GM12878 (cell line): ENCODE measurements around the gene RAB7B. TPM values are rescaled to one million over a fixed set of nuclear protein-coding genes. Genes with fewer than 3 reads are reported as not detected.

Experiments
- ATAC-seq: fragments of 200-7000 bp; cut with Tn5 transposase; 3 replicates; pipeline ENCODE4 v1.9.1; 2020; ENCODE audit warnings: mild to moderate bottlenecking, moderate library complexity
- BruUV-seq: library from RNA; stranded (reverse); fragments of 400-500 nt; replicated peaks from 2 replicates; lab custom pipeline; 2021; lab: Mats Ljungman, UMichigan
- CTCF ChIA-PET: fragments of 300-600 bp; sonication (Branson Sonifier 250); formaldehyde crosslinking; extraction: SDS; loops from one replicate; lab custom pipeline; 2021; ENCODE audit warnings: inconsistent platforms; lab: Yijun Ruan, JAX
- POLR2A ChIA-PET: fragments of 350-600 bp; formaldehyde crosslinking; extraction: SDS; loops from one replicate; lab custom pipeline; 2021; ENCODE audit warnings: inconsistent platforms; lab: Charles Lee
- RAD21 ChIA-PET: fragments of 300-600 bp; sonication (Branson Sonifier 250); formaldehyde crosslinking; loops from one replicate; lab custom pipeline; 2023; ENCODE audit warnings: antibody characterized with exemption; ENCODE audit not compliant: unreplicated experiment; lab: Charles Lee
- SMC1A ChIA-PET: fragments of 300-600 bp; sonication (Branson Sonifier 250); formaldehyde crosslinking; loops from one replicate; lab custom pipeline; 2023; ENCODE audit not compliant: unreplicated experiment, uncharacterized antibody; lab: Charles Lee
- DNase-seq: peaks from one replicate; pipeline ENCODE4 v3.0.0-alpha.2; 2011; ENCODE audit warnings: low read depth, low spot score
- FAIRE-seq: peaks from 3 replicates; lab custom pipeline; 2011; peaks lifted over from hg19 to GRCh38; lab: Jason Lieb, UNC
- H2AFZ ChIP-seq: 2 replicates; pipeline ENCODE4 v1.6.0; 2011; ENCODE audit warnings: low read depth, low read length, control low read depth; ENCODE audit not compliant: control insufficient read depth
- H3K27ac ChIP-seq: 2 replicates; pipeline ENCODE4 v1.5.1; 2011; ENCODE audit warnings: control low read depth; ENCODE audit not compliant: control insufficient read depth, insufficient read depth
- H3K27me3 ChIP-seq, 2 experiments: replicated peaks in 1 of 2; 2 replicates each; pipeline versions ENCODE4 v1.6.0 to v1.6.1; 2011; ENCODE audit warnings: low read length in 1 of 2; ENCODE audit not compliant: control insufficient read depth in 2 of 2, insufficient read depth in 2 of 2
- H3K36me3 ChIP-seq, 2 experiments: 2 replicates each; pipeline ENCODE4 v1.5.1; 2011; ENCODE audit warnings: low read length in 1 of 2; ENCODE audit not compliant: control insufficient read depth in 2 of 2, insufficient read depth in 2 of 2
- H3K4me1 ChIP-seq: 2 replicates; pipeline ENCODE4 v1.6.1; 2011; ENCODE audit warnings: mild to moderate bottlenecking, low read length, moderate library complexity, mixed read lengths; ENCODE audit not compliant: control insufficient read depth, insufficient read depth
- H3K4me2 ChIP-seq: 2 replicates; pipeline ENCODE4 v1.6.0; 2011; ENCODE audit warnings: control low read depth; ENCODE audit not compliant: control insufficient read depth, insufficient read depth
- H3K4me3 ChIP-seq: fragments of 200-600 bp; sonication (generic); 2 replicates; pipeline ENCODE4 v1.5.1; 2016
- H3K79me2 ChIP-seq: 2 replicates; pipeline ENCODE4 v1.6.0; 2011; ENCODE audit warnings: low read length; ENCODE audit not compliant: control insufficient read depth, insufficient read depth
- H3K9ac ChIP-seq: 2 replicates; pipeline ENCODE4 v1.8.0; 2011; ENCODE audit warnings: low read length, control low read depth, mixed read lengths; ENCODE audit not compliant: control insufficient read depth, insufficient read depth
- H3K9me3 ChIP-seq: replicated peaks from 3 replicates; pipeline ENCODE4 v1.5.1; 2011; ENCODE audit warnings: mild to moderate bottlenecking, low read length; ENCODE audit not compliant: control insufficient read depth, insufficient read depth
- H4K20me1 ChIP-seq: 2 replicates; pipeline ENCODE4 v1.6.0; 2011; ENCODE audit not compliant: control insufficient read depth, insufficient read depth
- BHLHE40 ChIP-seq, 2 experiments: fragments of 450-650 bp in 1 of 2; IDR thresholded peaks; 2 replicates each; pipeline ENCODE4 v1.6.1; 2011 to 2017; ENCODE audit warnings: low read depth in 2 of 2, borderline replicate concordance in 1 of 2, improper control_type of control experiment in 1 of 2, low read length in 1 of 2, mild to moderate bottlenecking in 1 of 2
- CBX5 ChIP-seq: sonication (generic); IDR thresholded peaks from 2 replicates; pipeline ENCODE4 v1.6.1; 2016; ENCODE audit warnings: low read depth, moderate library complexity, mild to moderate bottlenecking, inconsistent platforms
- EED ChIP-seq: sonication (generic); IDR thresholded peaks from 2 replicates; pipeline ENCODE4 v1.6.1; 2016; ENCODE audit warnings: antibody characterized with exemption, low read depth
- IRF4 ChIP-seq: IDR thresholded peaks from 2 replicates; pipeline ENCODE4 v1.6.1; 2011; ENCODE audit warnings: low read depth, low read length
- LARP7 ChIP-seq: fragments of 450-650 bp; IDR thresholded peaks from 2 replicates; pipeline ENCODE4 v1.6.1; 2017; ENCODE audit warnings: mild to moderate bottlenecking
- MEF2A ChIP-seq: IDR thresholded peaks from 2 replicates; pipeline ENCODE4 v1.6.1; 2011; ENCODE audit warnings: low read depth, mild to moderate bottlenecking, low read length, moderate library complexity; ENCODE audit not compliant: insufficient read depth
- MYC ChIP-seq: IDR thresholded peaks from 2 replicates; pipeline ENCODE4 v1.6.1; 2011; ENCODE audit warnings: mild to moderate bottlenecking, low read length, moderate library complexity, inconsistent platforms; ENCODE audit not compliant: insufficient read depth, insufficient replicate concordance, insufficient read length, severe bottlenecking
- NBN ChIP-seq: fragments of 450-650 bp; IDR thresholded peaks from 2 replicates; pipeline ENCODE4 v1.6.1; 2016
- NRF1 ChIP-seq: conservative IDR thresholded peaks from 2 replicates; pipeline ENCODE4 v1.6.1; 2011; ENCODE audit warnings: mild to moderate bottlenecking, low read depth, low read length, improper control_type of control experiment
- PAX5 ChIP-seq: IDR thresholded peaks from 2 replicates; pipeline ENCODE4 v1.6.1; 2011; ENCODE audit warnings: low read depth, low read length, borderline replicate concordance
- RAD51 ChIP-seq: fragments of 450-650 bp; IDR thresholded peaks from 2 replicates; pipeline ENCODE4 v1.6.1; 2016; ENCODE audit warnings: moderate library complexity, mild to moderate bottlenecking, inconsistent platforms
- SP1 ChIP-seq: IDR thresholded peaks from one replicate; pipeline ENCODE4 v1.6.1; 2011; ENCODE audit warnings: low read depth, low read length
- STAT1 ChIP-seq: fragments of 450-650 bp; conservative IDR thresholded peaks from 2 replicates; pipeline ENCODE4 v1.6.1; 2014; ENCODE audit warnings: antibody characterized with exemption, mild to moderate bottlenecking
- TAF1 ChIP-seq: IDR thresholded peaks from 2 replicates; pipeline ENCODE4 v1.6.1; 2011; ENCODE audit warnings: mild to moderate bottlenecking, low read depth, low read length, borderline replicate concordance
- WGBS: methylation state at CpG from one replicate; pipeline ENCODE4 v1.1.6; 2016; ENCODE audit warnings: low lambda C conversion rate; ENCODE audit not compliant: insufficient replicate concordance, insufficient coverage; ENCODE audit errors: missing lambda C conversion rate; 5-methylcytosine and 5-hydroxymethylcytosine counted together
- in situ Hi-C: fragments of 300-500 bp; cut with MboI; formaldehyde crosslinking; loops from 9 replicates; pipeline ENCODE4 v1.14.3; 2018; ENCODE audit warnings: mixed read lengths
- intact Hi-C: fragments of 100-400 bp; cut with micrococcal nuclease; formaldehyde crosslinking; loops from one replicate; pipeline ENCODE4 v1.14.2; 2022; ENCODE audit not compliant: unreplicated experiment
- polyA plus RNA-seq, 11 experiments: library from polyadenylated mRNA; depleted of rRNA in 4 of 11; unstranded in 6 of 11; stranded (reverse) in 5 of 11; fragments of >200 nt; fragmentation: Nextera tagmentation in 4 of 11; fragmentation: Illumina TruSeq in 1 of 11; extraction: Ambion mirVana in 4 of 11; extraction: Trizol in 1 of 11; gene quantifications; 1 replicate in 1 of 11; 2 replicates in 10 of 11; pipeline versions ENCODE4 v1.2.1 to v1.2.3, GENCODE V29; 2011 to 2016; ENCODE audit warnings: inconsistent platforms in 2 of 11, missing spikeins in 2 of 11, low read depth in 1 of 11
- total RNA-seq, 4 experiments: library from RNA; depleted of rRNA in 3 of 4; stranded (reverse); fragments of >200 nt in 3 of 4; fragmentation: Illumina TruSeq in 1 of 4; extraction: Trizol in 1 of 4; gene quantifications; 2 replicates each; pipeline versions ENCODE4 v1.2.1 to v1.2.3, GENCODE V29; 2013 to 2021
- TF ChIP-seq, protein P1 (sequence below): fragments of 450-650 bp; conservative IDR thresholded peaks from 2 replicates; pipeline ENCODE4 v1.6.1; 2017; ENCODE audit warnings: mild to moderate bottlenecking, moderate library complexity
- TF ChIP-seq, protein P2 (sequence below): IDR thresholded peaks from 2 replicates; pipeline ENCODE4 v1.6.1; 2011; ENCODE audit warnings: low read depth, mild to moderate bottlenecking, low read length, moderate library complexity, borderline replicate concordance; ENCODE audit errors: extremely low read depth
- TF ChIP-seq, protein P3 (sequence below): fragments of 450-650 bp; IDR thresholded peaks from 2 replicates; pipeline ENCODE4 v1.6.1; 2017; ENCODE audit warnings: mild to moderate bottlenecking, low read depth, inconsistent platforms; ENCODE audit not compliant: poor library complexity, severe bottlenecking
- TF ChIP-seq, protein P4 (sequence below): IDR thresholded peaks from 2 replicates; pipeline ENCODE4 v1.6.1; 2011; ENCODE audit warnings: low read depth, low read length, improper control_type of control experiment, borderline replicate concordance

The RAB7B gene
- total and polyA plus RNA-seq, 10 of the 15 experiments (the other 5 are each of a cell fraction or from before 2014, with no cell fraction given), result 0.09 TPM; not detected in 9

DNA sequence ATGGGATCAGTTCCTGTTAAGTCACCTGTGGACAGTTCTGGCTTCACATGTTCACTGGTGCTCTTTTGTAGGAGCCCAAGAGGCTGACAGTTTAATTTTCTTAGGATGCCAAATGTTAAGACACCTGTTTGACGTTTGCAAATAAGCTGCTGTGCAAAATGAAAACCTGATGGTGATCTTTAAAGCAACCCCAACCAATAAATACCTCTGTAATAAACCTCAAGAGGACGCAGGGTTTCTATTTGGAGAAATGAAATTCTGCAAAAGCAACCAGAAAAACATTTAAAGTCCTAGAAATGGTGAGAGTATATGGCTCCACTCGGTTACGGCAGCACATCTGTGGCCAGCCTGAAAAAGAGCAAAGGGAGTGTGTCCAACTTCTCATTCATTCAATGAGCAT lies 44.1 kb upstream of the RAB7B start (continued):
- TF ChIP-seq IRF4, result no peak
- TF ChIP-seq SP1, result no peak
- TF ChIP-seq EED, result peak; percentile 11; the same call in 1 of the 2 replicates
- TF ChIP-seq, protein P1, sequence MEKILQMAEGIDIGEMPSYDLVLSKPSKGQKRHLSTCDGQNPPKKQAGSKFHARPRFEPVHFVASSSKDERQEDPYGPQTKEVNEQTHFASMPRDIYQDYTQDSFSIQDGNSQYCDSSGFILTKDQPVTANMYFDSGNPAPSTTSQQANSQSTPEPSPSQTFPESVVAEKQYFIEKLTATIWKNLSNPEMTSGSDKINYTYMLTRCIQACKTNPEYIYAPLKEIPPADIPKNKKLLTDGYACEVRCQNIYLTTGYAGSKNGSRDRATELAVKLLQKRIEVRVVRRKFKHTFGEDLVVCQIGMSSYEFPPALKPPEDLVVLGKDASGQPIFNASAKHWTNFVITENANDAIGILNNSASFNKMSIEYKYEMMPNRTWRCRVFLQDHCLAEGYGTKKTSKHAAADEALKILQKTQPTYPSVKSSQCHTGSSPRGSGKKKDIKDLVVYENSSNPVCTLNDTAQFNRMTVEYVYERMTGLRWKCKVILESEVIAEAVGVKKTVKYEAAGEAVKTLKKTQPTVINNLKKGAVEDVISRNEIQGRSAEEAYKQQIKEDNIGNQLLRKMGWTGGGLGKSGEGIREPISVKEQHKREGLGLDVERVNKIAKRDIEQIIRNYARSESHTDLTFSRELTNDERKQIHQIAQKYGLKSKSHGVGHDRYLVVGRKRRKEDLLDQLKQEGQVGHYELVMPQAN, result no peak
- TF ChIP-seq, protein P2, sequence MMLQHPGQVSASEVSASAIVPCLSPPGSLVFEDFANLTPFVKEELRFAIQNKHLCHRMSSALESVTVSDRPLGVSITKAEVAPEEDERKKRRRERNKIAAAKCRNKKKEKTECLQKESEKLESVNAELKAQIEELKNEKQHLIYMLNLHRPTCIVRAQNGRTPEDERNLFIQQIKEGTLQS, result no peak
- TF ChIP-seq MEF2A, result no peak

DNA sequence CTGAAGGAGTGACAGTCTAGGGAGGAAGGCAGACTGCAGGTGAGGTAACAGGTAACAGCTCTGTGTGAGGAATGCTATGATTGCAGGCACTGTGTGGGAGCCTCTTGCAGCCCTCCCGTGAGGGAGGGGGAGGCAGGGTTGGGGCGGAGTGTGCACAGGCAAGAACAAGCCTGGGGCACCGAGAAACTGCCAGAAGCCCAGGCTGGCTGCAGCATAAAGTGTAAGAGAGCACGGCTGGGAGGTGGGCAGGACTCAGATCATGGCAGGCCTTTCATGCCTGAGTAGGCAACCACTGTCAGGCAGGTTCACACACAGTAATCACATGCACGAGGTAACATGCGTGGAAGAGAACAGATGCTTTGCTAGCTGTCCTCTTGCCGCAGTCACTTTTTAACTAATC lies 38.4 kb upstream of the RAB7B start:
- Histone ChIP-seq H3K27me3 (no peaks in the 10 kb centered on the region; a peak in 1 of 4 replicates), H3K9me3 (no peaks in the 10 kb centered on the region), H3K79me2 (peaks cover 11% of the 10 kb centered on the region), H3K4me3 (no peak overlapping the region), H3K9ac (no peak overlapping the region), H3K27ac (peak overlapping the region; percentile 35), H2AFZ (peak overlapping the region; percentile 33; the same call in 1 of the 2 replicates), H3K4me1 (peaks cover 48% of the 10 kb centered on the region), H3K4me2 (peak overlapping the region; percentile 66), H4K20me1 (no peaks in the 10 kb centered on the region), H3K36me3 (no peaks in the 10 kb centered on the region; a peak in 1 of 4 replicates)
- DNase-seq, result no peak
- BruUV-seq, result no TSS peak
- intact Hi-C loops, result no loop called here
- in situ Hi-C loops, result no loop called here
- ChIA-PET SMC1A (interaction anchor here (0.7 to 2.5 kb wide), 2 partner anchors 10 to 15 kb away, joined by 3 to 19 read pairs; no protein-coding TSS in a partner anchor), CTCF (interaction anchor here (4.2 kb wide), 1 partner anchor 65 kb away, joined by 18 read pairs; no protein-coding TSS in a partner anchor), RAD21 (no interaction called here), POLR2A (no interaction called here)
- peak; percentile 84 for ATAC-seq
- peak; percentile 88 for FAIRE-seq
- 14% methylated on average over 7 of the region's 7 CpGs for WGBS
- peak; percentile 17 to 59; a peak in 1 of 4 replicates for TF ChIP-seq BHLHE40 (IDR thresholded peaks at IDR 0.05; ENCODE audit: borderline replicate concordance in 1 of 2, low read depth in 2 of 2, low read length in 1 of 2)
- TF ChIP-seq, protein P3, sequence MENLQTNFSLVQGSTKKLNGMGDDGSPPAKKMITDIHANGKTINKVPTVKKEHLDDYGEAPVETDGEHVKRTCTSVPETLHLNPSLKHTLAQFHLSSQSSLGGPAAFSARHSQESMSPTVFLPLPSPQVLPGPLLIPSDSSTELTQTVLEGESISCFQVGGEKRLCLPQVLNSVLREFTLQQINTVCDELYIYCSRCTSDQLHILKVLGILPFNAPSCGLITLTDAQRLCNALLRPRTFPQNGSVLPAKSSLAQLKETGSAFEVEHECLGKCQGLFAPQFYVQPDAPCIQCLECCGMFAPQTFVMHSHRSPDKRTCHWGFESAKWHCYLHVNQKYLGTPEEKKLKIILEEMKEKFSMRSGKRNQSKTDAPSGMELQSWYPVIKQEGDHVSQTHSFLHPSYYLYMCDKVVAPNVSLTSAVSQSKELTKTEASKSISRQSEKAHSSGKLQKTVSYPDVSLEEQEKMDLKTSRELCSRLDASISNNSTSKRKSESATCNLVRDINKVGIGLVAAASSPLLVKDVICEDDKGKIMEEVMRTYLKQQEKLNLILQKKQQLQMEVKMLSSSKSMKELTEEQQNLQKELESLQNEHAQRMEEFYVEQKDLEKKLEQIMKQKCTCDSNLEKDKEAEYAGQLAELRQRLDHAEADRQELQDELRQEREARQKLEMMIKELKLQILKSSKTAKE, result no peak
- TF ChIP-seq CBX5, result no peak
- TF ChIP-seq LARP7, result no peak
- no peak for TF ChIP-seq TAF1
- TF ChIP-seq NBN, result no peak
- TF ChIP-seq MYC, result no peak
- TF ChIP-seq, protein P4, sequence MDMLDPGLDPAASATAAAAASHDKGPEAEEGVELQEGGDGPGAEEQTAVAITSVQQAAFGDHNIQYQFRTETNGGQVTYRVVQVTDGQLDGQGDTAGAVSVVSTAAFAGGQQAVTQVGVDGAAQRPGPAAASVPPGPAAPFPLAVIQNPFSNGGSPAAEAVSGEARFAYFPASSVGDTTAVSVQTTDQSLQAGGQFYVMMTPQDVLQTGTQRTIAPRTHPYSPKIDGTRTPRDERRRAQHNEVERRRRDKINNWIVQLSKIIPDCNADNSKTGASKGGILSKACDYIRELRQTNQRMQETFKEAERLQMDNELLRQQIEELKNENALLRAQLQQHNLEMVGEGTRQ, result no peak
- TF ChIP-seq RAD51, result no peak
- TF ChIP-seq PAX5, result peak; percentile 65; the same call in 1 of the 2 replicates
- no peak for TF ChIP-seq STAT1
- no peak for TF ChIP-seq NRF1
